ENCODE data around the gene C2.

C2 gene

GRCh38 chr6:31888276-31889258 lies 39.0 kb upstream of the C2 start:
- Histone ChIP-seq H3K4me1 (ENCODE audit: control insufficient read depth, insufficient read depth, low read length) (no peaks in the 10 kb centered on the region), H3K27ac (ENCODE audit: low read depth, low read length) (no peak overlapping the region), H3K36me3 (ENCODE audit: control insufficient read depth, insufficient read depth, low read length) (peaks cover 54% of the 10 kb centered on the region), H3K27me3 (ENCODE audit: control insufficient read depth, insufficient read depth, low read length) (no peaks in the 10 kb centered on the region), H3K9ac (ENCODE audit: low read length) (no peak overlapping the region), H3K4me3 (ENCODE audit: low read length) (no peak overlapping the region)

DNA sequence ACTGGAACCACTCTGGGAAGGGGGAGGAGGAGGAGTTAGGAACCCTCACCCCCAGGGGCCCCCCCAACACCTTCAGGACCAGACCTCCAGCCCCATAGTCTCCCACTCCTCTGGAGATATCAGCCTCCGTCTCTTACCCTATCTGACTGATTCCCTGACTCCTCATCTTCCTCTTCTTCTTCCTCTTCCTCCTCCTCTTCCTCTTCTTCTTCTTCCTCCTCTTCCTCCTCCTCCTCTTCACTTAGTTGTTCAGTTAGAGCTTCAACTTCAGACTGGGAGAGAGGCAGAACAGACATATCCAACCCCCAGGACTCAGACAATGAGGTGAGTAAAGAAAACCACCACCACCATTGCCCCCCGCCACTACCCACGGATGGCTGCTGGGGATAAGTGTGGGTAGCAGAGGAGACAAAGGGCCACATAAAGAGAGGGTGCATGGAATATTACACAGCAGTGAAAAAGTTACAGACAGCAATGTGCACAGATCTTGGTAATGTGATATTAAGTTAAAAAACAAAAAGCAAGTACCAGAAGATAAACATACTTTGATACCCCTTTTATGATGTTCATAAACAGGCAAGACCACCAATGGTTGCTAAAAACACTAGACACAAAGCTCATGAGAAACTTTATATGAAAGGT lies 38.1 kb upstream of the C2 start:
- H3K27me3 ChIP-seq (ENCODE audit: control insufficient read depth, insufficient read depth, low read length): no peaks in the 10 kb centered on the region
- no peak overlapping the region for H3K4me3 ChIP-seq (ENCODE audit: low read length)
- H3K27ac ChIP-seq (ENCODE audit: low read depth, low read length): no peak overlapping the region
- H3K36me3 ChIP-seq (ENCODE audit: control insufficient read depth, insufficient read depth, low read length): peaks cover 50% of the 10 kb centered on the region
- no peaks in the 10 kb centered on the region for H3K4me1 ChIP-seq (ENCODE audit: control insufficient read depth, insufficient read depth, low read length)
- H3K9ac ChIP-seq (ENCODE audit: low read length): no peak overlapping the region

- no peaks in the 10 kb centered on the region for H3K27me3 ChIP-seq (ENCODE audit: control insufficient read depth, insufficient read depth, low read length)
- no peak overlapping the region for H3K9ac ChIP-seq (ENCODE audit: low read length)
- H3K4me1 ChIP-seq (ENCODE audit: control insufficient read depth, insufficient read depth, low read length): no peaks in the 10 kb centered on the region
- H3K36me3 ChIP-seq (ENCODE audit: control insufficient read depth, insufficient read depth, low read length): peaks cover 31% of the 10 kb centered on the region
- H3K27ac ChIP-seq (ENCODE audit: low read depth, low read length): no peak overlapping the region
- no peak overlapping the region for H3K4me3 ChIP-seq (ENCODE audit: low read length)
Measured at GRCh38 chr6:31892821-31893220, 34.7 kb upstream of the C2 start.

GRCh38 chr6:31896493-31896855 lies 31.0 kb upstream of the C2 start:
- H3K9ac ChIP-seq (ENCODE audit: low read length): peak overlapping the region; percentile 47
- peak overlapping the region; percentile 57 for H3K4me3 ChIP-seq (ENCODE audit: low read length)
- peaks cover 17% of the 10 kb centered on the region for H3K36me3 ChIP-seq (ENCODE audit: control insufficient read depth, insufficient read depth, low read length)
- no peaks in the 10 kb centered on the region for H3K27me3 ChIP-seq (ENCODE audit: control insufficient read depth, insufficient read depth, low read length)
- peak overlapping the region; percentile 33 for H3K27ac ChIP-seq (ENCODE audit: low read depth, low read length)
- peaks cover 5% of the 10 kb centered on the region for H3K4me1 ChIP-seq (ENCODE audit: control insufficient read depth, insufficient read depth, low read length)

DNA sequence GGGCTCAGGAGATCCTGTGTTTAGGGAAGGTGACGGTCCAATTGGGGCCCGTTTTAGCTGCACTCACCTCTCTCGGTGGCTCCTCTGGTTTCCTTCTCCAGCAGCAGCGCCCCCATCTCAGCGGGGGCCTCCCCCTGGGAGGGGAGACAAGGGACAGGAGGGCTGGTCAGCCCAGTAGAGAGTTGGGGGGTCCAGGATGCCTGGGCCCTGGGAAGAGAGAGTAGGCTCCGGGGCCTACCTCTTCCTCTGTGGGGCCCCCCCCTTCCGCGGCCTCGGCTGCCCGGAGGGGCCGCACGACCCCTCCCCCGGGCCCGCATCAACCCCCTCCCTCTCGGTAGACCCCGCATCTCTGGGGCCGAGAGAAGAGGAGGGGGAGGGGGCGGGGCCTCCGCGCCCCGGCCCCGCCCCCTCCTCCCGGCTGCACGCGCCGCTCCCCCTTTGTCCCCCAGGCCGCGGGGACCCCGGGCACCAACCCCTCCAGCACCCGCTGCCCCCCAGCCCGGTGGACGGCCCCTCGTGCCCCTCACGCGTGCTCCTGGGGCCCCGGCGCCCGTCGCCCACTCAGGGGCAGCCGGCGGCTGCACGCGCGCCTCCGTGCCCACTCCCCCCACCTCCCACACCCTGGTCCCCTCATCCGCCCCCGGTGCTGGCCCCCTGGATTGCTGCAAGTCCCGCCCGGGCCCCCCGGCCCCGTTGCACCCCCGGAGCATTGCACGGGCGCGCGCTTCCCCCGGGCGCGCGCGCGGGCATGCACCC lies 30.5 kb upstream of the C2 start:
- Histone ChIP-seq H3K27me3 (ENCODE audit: control insufficient read depth, insufficient read depth, low read length) (no peaks in the 10 kb centered on the region), H3K4me1 (ENCODE audit: control insufficient read depth, insufficient read depth, low read length) (peaks cover 5% of the 10 kb centered on the region), H3K9ac (ENCODE audit: low read length) (peak overlapping the region; percentile 47), H3K36me3 (ENCODE audit: control insufficient read depth, insufficient read depth, low read length) (peaks cover 16% of the 10 kb centered on the region), H3K4me3 (ENCODE audit: low read length) (peak overlapping the region; percentile 57), H3K27ac (ENCODE audit: low read depth, low read length) (peak overlapping the region; percentile 33)

DNA sequence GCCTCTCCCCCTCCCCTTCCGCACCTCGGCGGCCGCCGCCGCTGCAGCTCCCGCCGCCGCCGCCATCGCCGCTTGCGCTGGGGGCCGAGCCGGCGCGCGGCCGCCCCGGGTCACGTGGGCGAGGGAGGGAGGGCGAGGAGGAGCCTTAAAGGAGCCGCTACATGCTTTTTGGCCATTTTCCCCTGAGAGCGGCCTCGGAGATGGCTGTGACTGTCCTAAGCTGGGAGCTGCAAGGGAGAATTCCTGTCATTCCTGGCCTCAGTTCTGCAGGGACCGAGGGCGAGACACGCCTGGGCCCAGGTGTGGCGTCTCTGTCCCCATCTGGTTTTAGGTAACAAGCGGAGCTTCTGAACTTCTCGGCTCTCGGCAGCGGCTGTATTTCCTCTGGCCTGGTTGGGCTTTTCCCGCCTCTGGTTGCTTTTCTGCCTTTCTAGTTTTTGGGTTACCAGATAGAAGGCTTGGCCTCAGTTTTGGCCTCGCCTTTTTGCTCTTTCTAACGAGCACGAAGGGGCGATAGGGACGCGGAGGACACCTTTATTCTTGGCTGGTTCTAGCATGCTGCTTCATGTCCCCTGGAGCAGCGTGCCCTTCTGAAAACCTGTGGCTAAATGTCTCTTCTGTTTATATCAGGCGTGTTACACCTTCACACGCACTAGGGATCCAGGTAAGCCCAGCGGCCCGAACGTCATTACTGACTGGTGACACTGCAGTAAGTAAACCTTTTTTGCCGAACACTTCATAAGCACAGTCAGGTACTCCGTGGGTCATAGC lies 29.7 kb upstream of the C2 start, which contains the start of gene EHMT2:
EHMT2 (minus strand) TSS at position 87 of the 771 bp plus-strand sequence; CDS start at position 66, 21 bp downstream.
- Histone ChIP-seq H3K27me3 (ENCODE audit: control insufficient read depth, insufficient read depth, low read length) (no peaks in the 10 kb centered on the region), H3K36me3 (ENCODE audit: control insufficient read depth, insufficient read depth, low read length) (peaks cover 9% of the 10 kb centered on the region), H3K4me3 (ENCODE audit: low read length) (peak within 1 kb of the TSS; percentile 76), H3K4me1 (ENCODE audit: control insufficient read depth, insufficient read depth, low read length) (peaks cover 7% of the 10 kb centered on the region), H3K27ac (ENCODE audit: low read depth, low read length) (peak within 1 kb of the TSS; percentile 72), H3K9ac (ENCODE audit: low read length) (peak within 1 kb of the TSS; percentile 47)

- peak overlapping the region; percentile 36 for H3K9ac ChIP-seq (ENCODE audit: low read length)
- H3K36me3 ChIP-seq (ENCODE audit: control insufficient read depth, insufficient read depth, low read length): peaks cover 3% of the 10 kb centered on the region
- H3K27ac ChIP-seq (ENCODE audit: low read depth, low read length): peak overlapping the region; percentile 72
- no peaks in the 10 kb centered on the region for H3K27me3 ChIP-seq (ENCODE audit: control insufficient read depth, insufficient read depth, low read length)
- peak overlapping the region; percentile 76 for H3K4me3 ChIP-seq (ENCODE audit: low read length)
- H3K4me1 ChIP-seq (ENCODE audit: control insufficient read depth, insufficient read depth, low read length): peaks cover 10% of the 10 kb centered on the region
Measured at GRCh38 chr6:31898383-31899011, 29.0 kb upstream of the C2 start.

- no peak overlapping the region for H3K9ac ChIP-seq (ENCODE audit: low read length)
- no peaks in the 10 kb centered on the region for H3K27me3 ChIP-seq (ENCODE audit: control insufficient read depth, insufficient read depth, low read length)
- peaks cover 10% of the 10 kb centered on the region for H3K4me1 ChIP-seq (ENCODE audit: control insufficient read depth, insufficient read depth, low read length)
- H3K36me3 ChIP-seq (ENCODE audit: control insufficient read depth, insufficient read depth, low read length): peaks cover 2% of the 10 kb centered on the region
- no peak overlapping the region for H3K4me3 ChIP-seq (ENCODE audit: low read length)
- no peak overlapping the region for H3K27ac ChIP-seq (ENCODE audit: low read depth, low read length)
Measured at GRCh38 chr6:31899215-31899614, 28.3 kb upstream of the C2 start.

DNA sequence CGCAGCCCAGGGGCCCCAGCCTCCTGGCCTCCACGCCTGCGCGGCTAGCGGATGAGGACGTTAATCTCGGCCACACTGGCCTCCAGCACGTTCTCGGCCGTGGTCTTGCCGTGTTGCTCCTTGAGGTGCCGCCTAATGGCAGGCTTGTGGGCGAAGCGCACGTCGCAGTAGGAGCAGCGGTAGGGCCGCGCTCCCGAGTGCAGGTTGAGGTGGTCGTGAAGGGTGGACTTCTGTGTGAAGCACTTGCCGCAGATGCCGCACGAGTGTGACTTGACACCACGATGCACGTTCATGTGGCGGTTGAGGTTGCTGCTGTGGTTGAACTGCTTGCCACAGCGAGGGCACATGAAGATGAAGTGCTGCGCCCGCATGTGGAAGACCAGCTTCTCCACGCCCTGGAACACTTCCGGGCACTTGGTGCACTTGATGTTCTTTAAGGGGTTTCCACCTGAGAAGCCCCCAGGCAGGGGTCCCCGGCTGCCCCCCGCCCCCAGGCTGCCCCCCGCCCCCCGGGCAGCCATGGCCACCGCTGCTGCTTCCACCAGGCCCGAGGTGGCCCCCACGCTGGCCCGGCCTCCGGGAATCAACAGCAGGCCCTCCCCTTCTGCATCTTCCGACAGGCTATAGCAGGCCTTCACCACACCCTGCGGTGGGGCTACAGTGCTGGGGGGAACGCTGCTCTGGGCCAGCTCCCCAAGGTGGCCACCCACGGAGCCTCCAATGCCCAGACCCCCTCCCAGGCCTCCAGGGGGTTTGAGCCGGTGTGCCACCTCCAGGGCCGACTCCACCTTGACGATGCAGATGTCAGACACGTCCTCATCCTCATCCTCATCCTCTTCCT lies 27.4 kb upstream of the C2 start:
- Histone ChIP-seq H3K4me3 (ENCODE audit: low read length) (no peak overlapping the region), H3K36me3 (ENCODE audit: control insufficient read depth, insufficient read depth, low read length) (no peaks in the 10 kb centered on the region), H3K4me1 (ENCODE audit: control insufficient read depth, insufficient read depth, low read length) (peaks cover 10% of the 10 kb centered on the region), H3K27me3 (ENCODE audit: control insufficient read depth, insufficient read depth, low read length) (no peaks in the 10 kb centered on the region), H3K9ac (ENCODE audit: low read length) (no peak overlapping the region), H3K27ac (ENCODE audit: low read depth, low read length) (no peak overlapping the region)

- Histone ChIP-seq H3K36me3 (ENCODE audit: control insufficient read depth, insufficient read depth, low read length) (no peaks in the 10 kb centered on the region), H3K4me3 (ENCODE audit: low read length) (peak overlapping the region; percentile 89), H3K9ac (ENCODE audit: low read length) (no peak overlapping the region), H3K27ac (ENCODE audit: low read depth, low read length) (peak overlapping the region; percentile 90), H3K27me3 (ENCODE audit: control insufficient read depth, insufficient read depth, low read length) (no peaks in the 10 kb centered on the region), H3K4me1 (ENCODE audit: control insufficient read depth, insufficient read depth, low read length) (peaks cover 10% of the 10 kb centered on the region)
Measured at GRCh38 chr6:31900917-31901414, 26.6 kb upstream of the C2 start.
